ENCODE measurements around the gene CEP104.
"Not testable (repeated sequence)": the region's sequence is repeated elsewhere in the genome, so short reads cannot be mapped to it uniquely, and the experiment has no call there.

Gene CEP104

GRCh38 chr1:3821447-3821846 lies 35.6 kb downstream of the CEP104 start:
- peak; percentile 72 for DNase-seq

DNA sequence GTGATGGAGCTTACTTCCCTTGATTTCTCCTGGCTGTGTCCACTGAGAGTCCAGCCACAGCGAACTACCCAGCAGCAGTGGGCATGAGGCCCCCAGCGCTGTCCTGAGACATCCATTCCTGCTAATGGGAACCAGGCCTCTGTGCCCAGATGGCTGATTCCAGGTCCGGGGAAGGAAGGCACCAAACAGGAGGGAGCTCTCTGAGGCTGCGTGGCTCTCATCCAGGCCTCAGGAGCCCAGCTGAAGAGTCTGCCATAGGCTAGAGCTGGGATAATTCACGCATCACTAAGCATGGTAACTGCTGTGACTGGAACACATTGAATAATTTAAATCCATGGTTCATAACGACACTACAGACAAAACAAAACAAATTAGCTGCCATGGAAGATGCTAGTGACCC lies 36.0 kb downstream of the CEP104 start:
- peak; percentile 79 for DNase-seq

DNA sequence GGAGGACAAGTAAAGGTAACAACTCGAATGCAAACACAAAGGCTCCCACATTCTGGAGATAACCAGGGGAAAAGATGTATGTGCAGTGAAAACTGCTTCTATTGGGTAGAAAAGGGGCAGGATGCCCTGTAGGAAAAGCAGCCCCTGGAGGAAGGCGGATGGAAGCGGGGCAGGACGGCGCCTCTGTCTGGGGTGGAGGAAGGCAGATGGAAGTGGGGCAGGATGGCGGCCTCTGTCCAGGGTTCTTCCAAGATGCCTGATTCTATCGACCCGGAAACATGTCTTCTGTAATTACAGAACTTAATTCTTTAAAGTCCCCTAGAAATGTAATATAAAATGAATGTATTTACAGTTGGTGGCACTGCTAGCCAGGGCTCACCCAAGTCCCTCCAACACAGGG lies 36.7 kb downstream of the CEP104 start:
- DNase-seq: no peak

DNA sequence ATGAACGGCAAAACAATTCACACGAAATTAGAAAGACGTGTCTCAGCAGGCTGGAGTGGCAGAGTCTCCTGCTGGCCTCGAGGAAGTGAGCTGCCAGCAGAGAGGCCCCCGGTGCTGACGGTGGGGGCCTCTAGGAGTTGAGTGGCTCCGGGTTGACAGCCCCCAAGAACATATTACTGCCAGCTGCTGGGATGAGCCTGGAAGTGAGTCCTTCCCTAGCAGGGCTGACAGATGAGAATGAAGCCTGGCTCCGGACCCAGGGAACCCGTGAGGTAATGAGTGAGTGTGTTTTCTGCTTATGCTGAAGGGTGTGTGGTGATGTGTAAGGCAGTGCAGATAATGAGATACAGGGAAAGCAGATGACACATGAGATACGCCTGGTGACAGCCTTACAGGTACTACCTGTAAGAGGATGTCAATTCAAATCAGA lies 37.2 kb downstream of the CEP104 start:
- no peak for DNase-seq

DNA sequence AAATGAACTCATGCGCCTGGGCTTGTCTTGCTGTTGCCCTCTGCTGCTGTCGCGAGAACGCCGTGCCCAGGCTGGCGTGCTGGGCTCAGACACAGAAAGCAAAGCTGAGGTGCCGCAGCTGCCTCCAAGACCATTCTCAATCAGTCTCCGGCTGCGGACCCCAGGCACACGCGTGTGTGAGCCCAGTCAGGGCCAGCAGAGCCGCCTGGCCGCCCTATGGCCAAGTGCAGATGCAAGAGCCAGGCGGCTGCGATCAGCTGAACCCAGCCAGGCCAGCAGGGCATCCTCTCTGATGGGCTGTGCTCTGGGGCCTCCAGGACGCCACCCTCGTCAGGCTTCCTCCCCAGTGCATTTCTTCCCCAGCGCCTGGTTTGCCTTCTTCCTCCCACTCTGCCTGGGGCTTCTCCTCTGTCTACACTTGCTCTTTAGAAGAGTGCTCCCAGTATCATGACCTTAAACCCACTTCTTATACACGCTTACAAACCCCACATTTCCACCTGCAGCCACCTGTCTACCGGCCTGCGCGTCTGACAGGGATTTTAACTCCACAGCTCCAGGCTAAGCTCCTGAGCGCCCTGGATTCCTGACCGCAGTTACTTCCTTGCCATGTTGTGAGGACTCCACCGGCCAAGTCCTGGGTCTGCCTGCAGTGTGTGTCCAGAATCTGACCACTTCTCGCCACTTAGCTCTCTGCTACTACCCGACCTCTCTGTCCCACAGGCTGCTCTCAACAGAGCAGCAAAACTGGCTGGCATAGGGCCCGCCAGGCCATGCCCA lies 39.0 kb downstream of the CEP104 start:
- DNase-seq: no peak

- no peak for DNase-seq
Observed at GRCh38 chr1:3817138-3817740, 39.8 kb downstream of the CEP104 start.

GRCh38 chr1:3816331-3817137 lies 40.5 kb downstream of the CEP104 start:
- DNase-seq: no peak

DNA sequence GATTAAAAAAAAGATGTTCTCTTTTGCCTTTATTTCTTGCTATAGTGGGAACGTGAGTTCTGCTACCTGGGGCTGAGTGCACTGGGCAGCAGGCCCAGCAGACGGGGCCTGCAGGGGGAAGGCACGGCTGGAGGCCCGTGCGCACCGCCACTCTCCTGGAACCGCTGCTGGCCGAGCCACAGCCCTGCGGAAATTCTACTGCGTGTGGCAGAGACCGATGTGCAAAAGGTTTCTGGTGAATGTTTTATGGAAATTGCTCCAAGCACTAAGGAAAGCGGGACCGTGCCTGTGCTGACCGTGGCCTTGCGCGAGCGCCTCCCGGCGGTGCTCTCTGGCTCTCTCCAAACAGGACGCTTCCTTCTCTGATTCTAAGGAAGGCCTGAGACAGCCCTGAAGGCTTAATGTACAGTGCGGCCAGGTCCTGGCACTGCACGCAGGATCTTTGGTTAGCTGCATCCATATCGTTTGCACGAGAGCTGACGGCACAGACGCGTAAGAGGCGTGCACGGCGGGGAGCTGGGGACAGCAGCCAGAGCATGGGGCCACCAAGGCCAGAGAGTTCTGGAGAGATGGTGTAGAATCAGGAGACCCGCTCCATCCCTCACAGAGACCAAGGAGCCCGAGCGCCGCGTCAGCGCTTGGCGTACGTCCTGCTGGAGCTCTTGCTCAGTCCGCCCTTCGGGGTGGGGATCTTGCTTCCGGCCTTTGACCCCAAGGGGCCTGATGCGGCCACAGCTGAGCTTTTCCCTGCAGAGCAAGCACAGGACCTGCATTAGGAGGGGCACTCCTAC lies 42.0 kb downstream of the CEP104 start:
- no peak for DNase-seq

- no peak for DNase-seq
Observed at GRCh38 chr1:3814065-3814464, 42.9 kb downstream of the CEP104 start.

GRCh38 chr1:3811595-3811911 lies 45.5 kb downstream of the CEP104 start:
- DNase-seq: no peak

DNA sequence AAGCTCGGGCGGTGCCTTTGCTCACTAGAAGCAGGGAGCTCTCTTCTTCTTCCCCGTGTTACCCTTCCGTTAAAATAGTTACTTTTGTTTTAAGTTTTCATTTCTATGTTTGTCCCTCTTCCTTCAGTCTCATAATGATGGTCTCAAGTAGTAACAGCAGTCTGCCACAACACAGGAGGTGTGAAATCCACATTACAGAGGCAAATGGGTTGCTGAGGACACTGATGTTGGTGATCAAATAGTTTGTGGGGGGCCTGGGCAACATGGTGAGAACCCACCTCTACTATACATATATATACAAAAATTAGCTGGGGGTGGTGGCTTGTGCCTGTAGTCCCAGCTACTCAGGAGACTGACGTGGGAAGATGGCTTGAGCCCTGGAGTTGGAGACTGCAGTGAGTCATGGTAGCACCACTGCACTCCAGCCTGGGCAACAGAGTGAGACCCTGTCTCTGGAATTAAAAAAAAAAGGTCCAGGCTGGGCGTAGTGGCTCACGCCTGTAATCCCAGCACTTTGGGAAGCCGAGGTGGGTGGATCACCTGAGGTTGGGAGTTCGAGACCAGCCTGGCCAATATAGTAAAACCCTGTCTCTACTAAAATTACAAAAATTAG lies 46.8 kb downstream of the CEP104 start:
- DNase-seq: not testable (repeated sequence)

DNA sequence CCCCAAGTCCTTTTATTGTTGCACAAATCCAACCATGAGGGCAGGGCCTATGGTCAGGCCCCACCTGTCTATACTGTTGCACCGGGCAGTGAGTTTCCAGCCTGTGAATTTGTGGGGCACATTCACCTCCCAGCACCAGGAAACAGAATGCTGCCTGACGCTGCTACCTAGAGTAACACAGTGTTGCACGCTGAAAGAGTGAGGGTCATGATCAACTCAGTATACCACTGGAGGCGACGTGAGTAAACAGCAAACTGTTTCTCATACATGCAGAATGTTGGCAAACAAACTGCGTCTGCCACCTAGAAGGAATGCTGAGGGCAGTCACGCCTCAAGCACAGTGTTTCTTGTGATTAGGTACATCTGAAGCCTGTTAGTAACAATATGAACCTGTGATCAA lies 47.3 kb downstream of the CEP104 start:
- DNase-seq: no peak

- DNase-seq: no peak
Observed at GRCh38 chr1:3807769-3808168, 49.2 kb downstream of the CEP104 start.

- no peak for DNase-seq
Observed at GRCh38 chr1:3805038-3805437, 52.0 kb downstream of the CEP104 start.

DNA sequence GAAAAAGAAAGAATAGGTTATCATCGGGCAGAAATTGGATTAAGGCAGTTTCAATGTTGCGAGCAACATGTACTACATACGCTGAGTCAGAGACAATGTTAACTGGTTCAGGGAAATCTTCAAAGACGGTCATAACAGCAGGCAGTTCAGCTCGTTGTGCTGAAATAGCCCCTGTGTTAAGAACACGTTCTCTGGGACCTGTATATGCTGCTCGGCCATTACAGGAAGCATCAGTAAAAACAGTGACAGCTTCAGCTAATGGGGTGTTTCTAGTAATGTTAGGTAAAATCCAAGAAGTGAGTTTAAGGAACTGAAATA lies 52.4 kb downstream of the CEP104 start:
- not testable (repeated sequence) for DNase-seq

GRCh38 chr1:3803905-3804626 lies 52.9 kb downstream of the CEP104 start:
- DNase-seq: no peak

DNA sequence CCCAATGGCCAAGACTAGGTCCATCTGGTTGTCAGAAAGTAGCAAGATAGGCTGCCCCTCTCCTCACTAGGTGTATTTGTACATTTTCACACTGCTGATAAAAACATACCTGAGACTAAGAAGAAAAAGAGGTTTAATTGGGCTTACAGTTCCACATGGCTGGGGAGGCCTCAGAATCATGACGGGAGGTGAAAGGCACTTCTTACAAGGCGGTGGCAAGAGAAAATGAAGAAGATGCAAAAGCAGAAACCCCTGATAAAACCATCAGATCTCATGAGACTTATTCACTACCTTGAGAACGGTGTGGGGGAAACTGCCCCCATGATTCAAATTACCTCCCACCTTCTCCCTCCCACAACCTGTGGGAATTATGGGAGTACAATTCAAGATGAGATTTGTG lies 56.2 kb downstream of the CEP104 start:
- DNase-seq: not testable (repeated sequence)

DNA sequence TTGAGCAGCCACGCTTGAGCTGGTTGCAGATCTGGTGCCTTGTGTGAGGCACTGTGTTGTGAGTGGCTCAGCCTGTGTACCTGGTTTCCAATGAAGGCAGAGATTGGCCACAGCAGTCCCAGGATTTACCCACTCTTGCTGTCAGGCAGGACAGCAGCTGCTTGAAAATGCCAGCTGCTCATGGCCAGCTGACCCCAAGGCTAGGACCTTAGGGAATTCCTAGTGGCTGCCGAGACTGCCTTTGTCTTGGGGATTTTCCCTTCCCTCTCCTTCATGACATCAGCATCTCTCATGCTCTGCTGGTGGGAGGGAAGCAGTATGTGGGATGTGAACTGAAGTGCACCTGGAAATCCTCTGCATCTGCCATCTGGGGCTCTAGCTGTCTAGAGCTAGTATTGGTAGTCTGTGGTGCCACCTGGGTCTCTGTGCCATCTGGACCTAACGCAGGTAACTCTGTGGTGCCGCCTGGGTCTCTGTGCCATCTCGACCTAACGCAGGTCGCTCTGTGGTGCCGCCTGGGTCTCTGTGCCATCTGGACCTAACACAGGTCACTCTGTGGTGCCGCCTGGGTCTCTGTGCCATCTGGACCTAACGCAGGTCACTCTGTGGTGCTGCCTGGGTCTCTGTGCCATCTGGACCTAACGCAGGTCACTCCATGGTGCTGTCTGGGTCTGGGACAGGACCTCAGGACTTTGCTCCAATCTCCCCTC lies 56.9 kb downstream of the CEP104 start:
- DNase-seq: peak; percentile 53

GRCh38 chr1:3796215-3797061 lies 60.6 kb downstream of the CEP104 start, which contains the start of gene LRRC47:
Gene LRRC47, minus strand, starts transcription at chr1:3796498. Its CDS starts 22 bp downstream, at chr1:3796476.
- DNase-seq: peak; percentile 96

- DNase-seq: no peak
Observed at GRCh38 chr1:3795453-3796214, 61.4 kb downstream of the CEP104 start.

All from NCI-H82 (cell line).